Neural cell (in vitro differentiated cells): ENCODE results near the gene TSPAN18. TPM values are rescaled to one million over a fixed set of nuclear protein-coding genes. Genes with fewer than 3 reads are reported as not detected.

Experiments used
- H2AFZ ChIP-seq: fragments of 200-600, 300-800 bp; sonication (generic), shearing (Covaris generic); 2 replicates; pipeline ENCODE4 v1.6.0; 2014; ENCODE audit warnings: low read depth, mild to moderate bottlenecking, antibody characterized with exemption, low read length, moderate library complexity
- H3F3A ChIP-seq: fragments of 200-600 bp; shearing (Covaris generic); 2 replicates; pipeline ENCODE4 v1.6.1; 2016; ENCODE audit warnings: mild to moderate bottlenecking, moderate library complexity, mixed read lengths, antibody characterized with exemption, low read length; ENCODE audit not compliant: insufficient read depth, poor library complexity, severe bottlenecking
- H3K27ac ChIP-seq: fragments of 200-600, 300-800 bp; sonication (generic), shearing (Covaris generic); 2 replicates; pipeline ENCODE4 v1.5.1; 2014; ENCODE audit warnings: mild to moderate bottlenecking, low read length, moderate library complexity
- H3K27me3 ChIP-seq: fragments of 300-800, 200-600 bp; sonication (generic), shearing (Covaris generic); 2 replicates; pipeline ENCODE4 v1.6.0; 2014; ENCODE audit warnings: mild to moderate bottlenecking, low read depth, low read length, moderate library complexity; ENCODE audit not compliant: insufficient read depth
- H3K36me3 ChIP-seq: fragments of 300-800, 200-600 bp; sonication (generic), shearing (Covaris generic); 2 replicates; pipeline ENCODE4 v1.5.1; 2014; ENCODE audit warnings: mild to moderate bottlenecking, antibody characterized with exemption, low read length, moderate library complexity; ENCODE audit not compliant: insufficient read depth
- H3K4me2 ChIP-seq: fragments of 300-800, 200-600 bp; sonication (generic), shearing (Covaris generic); 2 replicates; pipeline ENCODE4 v1.6.0; 2014; ENCODE audit warnings: mild to moderate bottlenecking, low read length
- H3K4me3 ChIP-seq: fragments of 300-800, 200-600 bp; sonication (generic), shearing (Covaris generic); 2 replicates; pipeline ENCODE4 v1.5.1; 2014; ENCODE audit warnings: mild to moderate bottlenecking, low read length, moderate library complexity
- H3K79me2 ChIP-seq: fragments of 200-600 bp; shearing (Covaris generic); replicated peaks from 2 replicates; pipeline ENCODE4 v1.6.0; 2014; ENCODE audit warnings: mild to moderate bottlenecking, low read length, moderate library complexity; ENCODE audit not compliant: insufficient read depth
- H3K9ac ChIP-seq: fragments of 300-800, 200-600 bp; sonication (generic), shearing (Covaris generic); 2 replicates; pipeline ENCODE4 v1.6.1; 2016; ENCODE audit warnings: mild to moderate bottlenecking, low read length, mixed read lengths
- H3K9me2 ChIP-seq: fragments of 200-600 bp; shearing (Covaris generic); 2 replicates; pipeline ENCODE4 v1.6.1; 2016; ENCODE audit warnings: mild to moderate bottlenecking, low read length, mixed read lengths; ENCODE audit not compliant: insufficient read depth
- H3K9me3 ChIP-seq: fragments of 200-600, 300-800 bp; sonication (generic), shearing (Covaris generic); 2 replicates; pipeline ENCODE4 v1.6.1; 2016; ENCODE audit warnings: mild to moderate bottlenecking, mixed run types, low read length, moderate library complexity, mixed read lengths
- H4K20me1 ChIP-seq: fragments of 200-600 bp; shearing (Covaris generic); 2 replicates; pipeline ENCODE4 v1.6.1; 2016; ENCODE audit warnings: mild to moderate bottlenecking, mixed run types; ENCODE audit not compliant: insufficient read depth
- CTCF ChIP-seq: fragments of 450-650 bp; IDR thresholded peaks from 2 replicates; pipeline ENCODE4 v1.5.1; 2014; ENCODE audit warnings: antibody characterized with exemption, mild to moderate bottlenecking, moderate library complexity; ENCODE audit not compliant: poor library complexity, severe bottlenecking
- EP300 ChIP-seq: fragments of 450-650 bp; conservative IDR thresholded peaks from 2 replicates; pipeline ENCODE4 v1.6.1; 2014; ENCODE audit warnings: antibody characterized with exemption, mild to moderate bottlenecking, moderate library complexity; ENCODE audit not compliant: poor library complexity, severe bottlenecking
- EZH2 ChIP-seq: fragments of 200-600, 300-800 bp; shearing (Covaris generic), sonication (generic); IDR thresholded peaks from 2 replicates; pipeline ENCODE4 v1.6.1; 2014; ENCODE audit warnings: antibody characterized with exemption, low read length, borderline replicate concordance, mild to moderate bottlenecking; ENCODE audit not compliant: insufficient read depth, poor library complexity, severe bottlenecking
- MXI1 ChIP-seq: fragments of 450-650 bp; conservative IDR thresholded peaks from 2 replicates; pipeline ENCODE4 v1.6.1; 2014; ENCODE audit warnings: antibody characterized with exemption, mild to moderate bottlenecking; ENCODE audit not compliant: poor library complexity, severe bottlenecking
- POLR2AphosphoS5 ChIP-seq: IDR thresholded peaks from 2 replicates; pipeline ENCODE4 v1.6.1; 2012
- RAD21 ChIP-seq: fragments of 450-650 bp; conservative IDR thresholded peaks from 2 replicates; pipeline ENCODE4 v1.6.1; 2014; ENCODE audit warnings: antibody characterized with exemption, mild to moderate bottlenecking, moderate library complexity
- REST ChIP-seq: IDR thresholded peaks from 2 replicates; pipeline ENCODE4 v1.6.1; 2012; ENCODE audit warnings: borderline replicate concordance
- SMC3 ChIP-seq: fragments of 450-650 bp; conservative IDR thresholded peaks from 2 replicates; pipeline ENCODE4 v1.6.1; 2014; ENCODE audit warnings: antibody characterized with exemption, mild to moderate bottlenecking, moderate library complexity; ENCODE audit not compliant: poor library complexity
- TAF1 ChIP-seq: IDR thresholded peaks from 2 replicates; pipeline ENCODE4 v1.6.1; 2012; ENCODE audit warnings: low read depth
- polyA plus RNA-seq: library from polyadenylated mRNA; depleted of rRNA; stranded (reverse); fragments of >200 nt; gene quantifications from 2 replicates; pipeline ENCODE4 v1.2.3, GENCODE V29; 2014

The TSPAN18 gene
- polyA plus RNA-seq, 1 donor from 2014 or later, result 8.4 TPM

- Histone ChIP-seq H3K27ac (peak overlapping the region; percentile 70), H3K27me3 (no peaks in the 10 kb centered on the region), H3F3A (no peaks in the 10 kb centered on the region), H3K4me2 (no peak overlapping the region), H3K9me3 (no peaks in the 10 kb centered on the region), H4K20me1 (no peaks in the 10 kb centered on the region), H3K4me3 (no peak overlapping the region), H3K9ac (peak overlapping the region; percentile 40), H3K9me2 (no peaks in the 10 kb centered on the region), H2AFZ (peak overlapping the region; percentile 5), H3K79me2 (no peaks in the 10 kb centered on the region), H3K36me3 (no peaks in the 10 kb centered on the region)
- TF ChIP-seq SMC3, result no peak
Observed at GRCh38 chr11:44711787-44712608, 14.8 kb upstream of the TSPAN18 start.

GRCh38 chr11:44713022-44713421, 13.7 kb upstream of the TSPAN18 start:
- Histone ChIP-seq H3F3A (no peaks in the 10 kb centered on the region), H3K27me3 (no peaks in the 10 kb centered on the region), H4K20me1 (no peaks in the 10 kb centered on the region), H3K4me2 (no peak overlapping the region), H3K4me3 (no peak overlapping the region), H3K27ac (no peak overlapping the region), H3K9ac (no peak overlapping the region), H3K36me3 (no peaks in the 10 kb centered on the region), H2AFZ (no peak overlapping the region), H3K9me3 (no peaks in the 10 kb centered on the region), H3K79me2 (no peaks in the 10 kb centered on the region), H3K9me2 (no peaks in the 10 kb centered on the region)
- TF ChIP-seq EP300 (no peak), RAD21 (no peak), CTCF (no peak), MXI1 (no peak), SMC3 (no peak), TAF1 (no peak), REST (no peak), EZH2 (no peak), POLR2AphosphoS5 (no peak)
